NCI-H2171 (cell line): ENCODE measurements around the gene RAPGEF4.
A peak's percentile ranks its signal among the peaks of the same experiment; 100 is the strongest.

Experiments used
- DNase-seq: peaks from one replicate; lab custom pipeline; 2025; lab: John Stamatoyannopoulos, UW

RAPGEF4 gene

DNA sequence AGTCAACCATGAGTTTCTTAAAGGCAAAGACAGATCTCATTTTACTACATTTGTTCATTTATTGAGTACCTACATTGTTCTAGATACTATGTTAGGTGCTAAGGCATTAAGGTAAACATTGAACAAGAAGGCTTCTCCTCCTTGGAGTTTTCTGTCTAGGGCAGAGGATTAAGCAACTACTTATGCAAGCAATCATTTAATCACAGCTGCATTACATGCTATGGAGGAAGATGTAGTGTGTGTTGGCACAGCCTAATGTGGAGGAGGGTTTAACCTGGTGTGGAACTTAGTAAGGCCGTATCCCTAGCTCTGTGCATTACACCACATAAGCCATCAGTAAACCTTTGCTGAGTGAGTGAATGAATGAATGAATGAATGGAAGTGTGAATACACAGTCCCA, 233.5 kb downstream of the RAPGEF4 start:
- DNase-seq: no peak

DNA sequence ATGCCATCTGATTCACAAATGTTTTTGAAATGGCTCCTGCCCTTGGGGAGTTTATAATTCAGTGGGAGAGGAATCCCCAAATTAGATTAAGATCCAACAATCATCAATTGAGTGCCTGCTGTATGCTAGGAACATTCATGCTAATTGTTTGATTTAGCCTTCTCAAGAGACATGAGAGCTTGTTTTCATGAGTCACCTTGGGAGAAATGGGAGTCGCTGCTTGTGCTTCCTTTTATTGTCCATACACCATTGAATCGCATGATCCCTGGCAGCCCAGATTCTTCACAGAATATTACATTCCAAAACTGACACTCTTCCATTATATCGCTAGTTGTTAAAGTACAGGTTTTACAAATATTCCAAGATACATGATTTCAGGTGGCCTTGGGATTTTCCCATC, 234.0 kb downstream of the RAPGEF4 start:
- DNase-seq: no peak

DNA sequence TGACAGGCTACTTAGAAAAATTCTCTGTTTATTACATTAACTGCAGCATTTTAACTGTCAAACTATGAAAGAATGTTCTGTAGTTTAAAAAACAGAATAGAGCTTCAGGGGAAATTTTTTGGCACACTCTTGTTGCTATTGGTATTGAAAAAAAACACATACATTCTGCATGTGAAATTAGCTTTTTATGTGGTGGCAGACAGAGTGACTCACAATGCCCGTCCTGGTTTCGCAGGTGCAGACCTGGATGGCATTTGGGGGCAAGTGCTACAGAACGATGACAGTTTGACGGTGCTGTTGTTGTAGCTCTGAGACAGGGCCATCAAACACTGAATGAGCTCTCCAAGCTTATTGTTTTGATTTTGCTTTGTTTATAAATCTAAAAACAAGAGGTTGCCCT, 235.0 kb downstream of the RAPGEF4 start:
- DNase-seq: no peak

DNA sequence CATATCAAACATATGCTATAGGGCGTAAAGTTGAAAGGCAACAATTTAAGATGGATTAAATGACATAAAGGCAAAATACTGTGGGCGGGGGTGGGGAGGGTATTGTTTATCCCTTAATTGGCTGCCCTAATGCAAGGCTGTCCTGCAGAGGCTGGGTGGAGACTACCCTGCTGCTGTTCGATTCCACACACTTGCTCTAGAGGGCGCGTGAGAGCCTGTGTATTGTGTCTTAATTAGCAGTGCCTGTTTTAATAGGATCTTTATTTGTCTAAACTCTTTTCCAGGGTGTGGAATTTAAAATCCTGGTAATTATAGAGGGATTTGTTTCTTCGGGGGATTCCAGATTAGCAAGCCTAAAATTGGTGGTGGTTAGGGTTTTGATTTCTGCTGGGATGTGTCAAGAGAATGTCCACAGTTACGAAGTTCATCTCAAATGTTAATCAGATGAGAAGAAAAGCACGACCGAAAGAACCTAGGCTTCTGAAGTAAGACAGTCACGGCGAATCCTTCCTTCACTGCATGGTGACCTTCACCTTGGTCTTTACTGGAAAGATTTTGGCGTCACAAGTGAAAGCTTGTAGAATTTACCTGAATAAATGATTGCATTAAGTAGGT, 236.5 kb downstream of the RAPGEF4 start:
- DNase-seq: peak; percentile 32

DNA sequence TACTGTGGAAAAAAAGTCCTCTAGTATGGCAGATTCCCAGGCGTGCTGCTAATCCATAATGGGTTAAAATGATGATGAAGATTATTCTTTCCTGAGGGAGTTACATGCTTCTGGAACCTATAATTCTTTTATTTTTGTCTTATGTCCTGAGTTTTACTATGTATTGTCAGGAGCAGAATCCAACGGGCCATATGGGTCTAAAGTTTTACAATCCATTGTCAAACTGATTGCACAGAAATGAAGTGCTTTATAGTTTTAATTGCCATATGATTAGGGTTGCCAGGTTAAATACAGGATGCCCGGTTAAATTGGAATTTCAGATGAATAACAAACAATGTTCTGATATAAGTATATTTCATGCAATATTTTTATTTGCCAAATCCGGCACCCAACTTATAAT, 239.1 kb downstream of the RAPGEF4 start:
- no peak for DNase-seq

DNA sequence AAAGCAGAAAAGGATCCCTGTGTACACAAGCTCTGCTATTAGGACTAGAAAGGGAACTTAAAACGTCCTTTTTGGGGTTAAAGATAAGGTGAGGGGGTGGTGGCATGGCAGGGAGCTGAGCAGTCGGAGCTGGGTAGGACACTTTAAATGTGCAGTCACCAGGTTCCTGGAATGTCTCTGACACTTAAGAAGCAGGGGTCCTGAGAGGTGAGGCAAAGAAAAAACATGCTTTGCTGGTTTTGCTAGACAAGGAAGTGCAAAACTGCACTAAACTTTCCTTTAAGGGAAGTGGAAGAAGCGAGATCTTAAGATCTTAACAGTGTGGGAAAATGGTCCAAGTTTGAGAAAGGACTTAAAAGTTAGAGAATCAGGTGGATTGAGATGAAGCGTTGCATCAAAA, 240.5 kb downstream of the RAPGEF4 start:
- DNase-seq: no peak

DNA sequence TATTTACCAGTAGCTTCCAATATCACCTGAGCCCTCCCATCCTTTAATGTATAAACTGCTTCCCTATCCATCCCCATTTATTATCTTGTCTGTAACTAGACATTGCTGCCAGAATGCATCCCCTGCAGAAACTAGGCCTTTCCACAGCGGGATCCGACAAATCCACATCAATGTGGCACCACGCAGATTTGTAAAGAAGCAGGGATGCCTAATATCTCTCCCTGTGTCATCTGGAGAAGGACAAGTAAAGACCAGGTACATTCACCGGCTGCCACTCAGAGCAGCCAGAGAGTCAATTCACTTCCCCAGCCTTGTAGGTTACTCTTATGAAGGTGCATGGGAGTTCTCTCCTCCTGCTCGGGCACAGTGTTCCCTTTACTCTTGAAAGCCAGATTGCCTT, 241.2 kb downstream of the RAPGEF4 start:
- no peak for DNase-seq

DNA sequence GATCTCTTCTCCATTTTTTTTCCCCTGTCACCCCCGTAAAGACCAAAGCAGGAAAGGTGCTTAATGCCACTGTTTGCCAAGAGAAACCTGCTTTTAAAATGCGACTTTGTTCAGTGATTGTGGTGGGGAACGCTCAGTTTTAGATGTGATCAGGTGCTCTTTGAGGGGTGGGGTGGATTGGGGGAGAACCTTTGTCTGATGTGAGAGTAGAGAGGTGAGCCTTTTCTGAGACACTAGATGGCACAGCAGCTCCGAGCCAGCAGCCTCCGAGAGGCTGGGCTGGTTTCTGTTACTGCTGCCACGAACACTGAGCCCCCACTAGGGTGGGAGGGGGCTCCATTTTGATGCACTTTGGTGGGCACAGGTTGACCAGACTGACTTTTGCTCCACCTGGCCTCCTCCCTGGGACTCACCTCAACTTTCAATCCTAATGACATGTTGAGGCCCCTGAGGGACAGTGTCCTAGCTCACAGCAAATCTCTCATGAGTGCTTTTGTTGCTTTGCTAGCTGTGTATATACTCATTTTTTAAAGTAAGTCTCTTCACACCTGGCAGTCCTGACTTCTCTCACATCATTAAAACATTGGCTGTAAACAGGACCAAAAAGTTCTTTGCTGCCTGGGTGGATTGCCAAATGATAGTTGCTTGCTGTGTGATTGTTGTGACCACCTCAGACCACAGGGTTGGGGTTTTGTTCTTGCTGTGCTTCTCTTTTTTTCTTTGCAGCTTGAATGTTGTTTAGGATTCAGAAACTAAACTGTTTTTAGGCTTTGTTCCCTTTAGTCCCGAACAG, 241.8 kb downstream of the RAPGEF4 start:
- DNase-seq: no peak

DNA sequence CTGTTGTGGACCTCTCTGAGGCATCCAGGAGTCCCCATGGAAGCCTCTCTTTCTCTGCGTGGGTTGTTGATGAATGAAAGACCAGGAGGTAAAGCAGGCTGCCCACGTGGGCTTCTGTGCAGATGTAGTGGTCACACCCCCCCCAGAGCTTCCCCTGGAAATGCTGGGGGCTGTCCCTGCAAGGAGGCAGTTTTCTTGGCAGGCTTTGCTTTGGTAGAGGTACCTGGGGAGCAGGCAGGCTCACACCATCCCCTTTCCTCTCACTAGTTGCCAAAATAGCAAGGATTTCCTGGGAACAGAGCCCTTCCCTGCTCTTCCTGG, 242.4 kb downstream of the RAPGEF4 start:
- DNase-seq: no peak

DNA sequence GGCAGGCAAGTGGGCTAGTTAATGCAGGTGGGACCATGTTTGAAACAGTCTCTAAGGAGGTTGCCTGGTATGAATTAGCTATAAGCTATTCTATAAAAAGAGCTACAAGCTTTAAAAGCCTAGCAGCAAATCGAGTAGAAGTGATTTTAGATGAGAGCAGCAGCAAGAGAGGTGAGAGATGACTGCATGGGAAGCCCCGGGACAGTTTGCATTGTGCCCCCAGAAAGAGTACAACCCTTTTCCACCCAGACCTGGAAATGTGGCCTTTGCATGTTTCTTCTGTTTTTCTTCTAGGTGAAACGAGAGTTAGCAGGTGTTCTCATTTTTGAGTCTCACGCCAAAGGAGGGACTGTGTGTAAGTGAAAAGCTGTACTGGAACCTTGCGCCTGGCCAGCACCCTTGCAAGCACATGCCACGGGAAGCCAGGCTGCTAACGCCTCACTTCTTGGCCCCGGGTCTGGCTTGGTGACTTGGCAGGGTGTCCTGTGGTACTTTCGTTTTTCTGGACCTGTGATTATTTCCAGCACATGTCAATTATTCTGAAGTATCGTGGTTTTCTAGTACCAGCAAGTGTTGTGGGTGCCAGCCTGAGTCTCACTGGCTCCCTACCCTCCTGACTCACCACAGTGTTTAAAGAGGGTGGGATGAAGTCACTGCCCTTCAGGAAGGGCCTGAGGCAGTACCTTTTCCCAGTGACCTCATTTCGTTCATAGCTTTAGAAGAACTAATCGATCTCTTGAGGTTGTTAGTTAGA, 249.7 kb downstream of the RAPGEF4 start:
- DNase-seq: no peak

DNA sequence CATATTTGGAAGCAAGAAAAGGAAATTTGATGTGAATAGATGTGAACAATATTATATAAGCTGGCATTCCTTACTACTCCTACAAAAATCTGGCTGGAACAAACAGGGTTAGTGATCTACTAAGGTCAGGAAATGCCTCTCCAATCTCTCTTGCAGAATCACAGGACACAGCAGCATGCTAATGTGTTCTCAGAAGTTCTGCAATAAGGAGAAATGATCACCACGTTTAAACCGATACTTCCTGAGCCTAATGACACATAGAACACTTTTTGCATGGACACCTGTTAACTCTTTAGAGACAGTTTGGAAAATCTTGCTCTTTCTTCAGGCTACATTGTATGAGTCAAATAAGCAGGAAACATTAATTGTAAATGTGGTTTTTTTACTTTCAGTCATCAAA, 250.4 kb downstream of the RAPGEF4 start:
- no peak for DNase-seq

DNA sequence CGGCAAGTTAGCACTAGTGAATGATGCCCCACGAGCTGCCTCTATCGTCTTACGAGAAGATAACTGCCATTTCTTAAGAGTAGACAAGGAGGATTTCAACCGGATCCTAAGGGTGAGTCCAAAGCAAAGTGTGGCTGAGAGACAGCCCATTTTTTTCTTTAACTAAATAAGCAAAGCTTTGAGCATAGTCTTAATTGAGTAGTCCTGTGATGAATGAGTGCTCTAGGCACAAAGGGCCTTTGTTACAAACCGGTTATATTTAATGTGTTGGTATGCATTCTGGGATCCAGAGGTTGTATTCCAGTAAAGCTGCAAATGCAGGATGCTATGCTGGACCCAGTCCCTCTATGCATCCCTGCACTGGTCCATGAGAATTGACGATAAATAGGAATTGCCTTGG, 253.1 kb downstream of the RAPGEF4 start:
- no peak for DNase-seq

DNA sequence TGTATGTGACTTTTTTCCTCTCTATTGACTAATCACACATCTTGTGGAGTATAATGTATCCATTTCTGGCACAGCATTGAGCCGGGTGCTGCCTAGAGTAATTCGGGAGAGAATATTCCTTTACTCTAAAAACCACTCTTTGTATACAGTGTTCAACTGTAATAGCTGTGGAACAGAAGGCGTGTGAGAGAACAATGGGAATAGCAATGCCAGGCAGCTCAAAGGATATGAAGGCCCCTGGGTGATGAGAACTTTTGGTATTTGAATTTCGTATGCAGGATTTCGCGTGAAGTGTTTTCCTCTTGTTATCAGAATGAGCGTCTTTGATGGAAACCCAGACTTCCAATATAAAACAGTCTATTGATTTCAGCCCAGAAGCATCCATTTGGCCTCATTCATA, 255.4 kb downstream of the RAPGEF4 start:
- no peak for DNase-seq

DNA sequence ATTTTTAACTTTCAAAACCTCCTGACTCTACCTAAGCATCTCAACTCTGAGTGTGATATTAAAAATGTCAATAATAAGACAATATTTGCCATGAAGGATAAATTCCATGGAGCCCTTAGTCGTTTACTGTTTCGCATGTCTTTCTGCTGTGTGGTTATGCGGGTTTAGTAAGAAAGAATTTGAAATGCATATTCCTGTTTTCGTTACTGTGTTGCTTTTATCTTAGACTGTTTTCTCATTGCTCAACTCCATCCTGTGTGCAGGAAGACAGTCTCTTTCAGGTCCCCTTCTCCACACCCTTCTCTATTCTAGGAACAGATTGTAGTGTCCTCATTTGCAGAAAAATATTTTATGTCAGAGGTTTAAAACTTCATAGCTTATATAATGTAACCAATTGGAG, 257.5 kb downstream of the RAPGEF4 start:
- no peak for DNase-seq

DNA sequence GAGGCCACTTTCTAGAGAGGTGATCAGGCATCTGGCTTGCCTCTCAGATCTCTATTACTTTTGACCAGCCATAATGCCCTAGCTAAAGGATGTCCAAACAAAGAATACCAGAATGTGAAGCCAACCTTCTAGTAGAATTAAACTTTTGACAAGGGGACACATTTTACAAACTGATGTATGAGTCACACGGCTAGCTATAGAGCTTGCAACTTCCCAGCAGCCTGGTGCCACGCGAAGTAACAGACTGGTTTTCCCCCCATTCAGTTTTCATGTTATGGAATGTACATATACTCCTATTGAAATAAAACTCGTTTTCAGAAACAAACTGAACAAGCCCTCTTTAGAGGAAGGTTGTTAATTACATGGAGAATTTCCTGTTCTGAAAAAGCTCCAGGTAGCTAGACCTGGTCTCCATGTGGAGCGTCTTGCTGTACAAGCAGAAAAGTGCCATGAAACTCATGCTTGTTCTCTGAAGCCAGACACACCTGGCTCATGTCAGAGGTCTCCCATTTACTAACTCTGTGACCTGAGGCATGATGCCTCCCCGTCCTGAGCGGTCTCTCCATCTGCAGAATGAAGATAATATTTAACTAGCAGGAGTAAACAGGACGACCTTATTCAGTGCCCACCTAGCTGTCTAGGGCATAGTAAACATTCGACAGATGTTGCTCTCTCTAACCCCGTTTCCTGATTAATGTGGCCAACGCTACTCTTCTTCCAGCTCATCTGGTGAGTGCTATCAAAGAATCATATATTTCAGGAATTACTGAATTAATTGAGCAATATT, 258.5 kb downstream of the RAPGEF4 start:
- DNase-seq: no peak

DNA sequence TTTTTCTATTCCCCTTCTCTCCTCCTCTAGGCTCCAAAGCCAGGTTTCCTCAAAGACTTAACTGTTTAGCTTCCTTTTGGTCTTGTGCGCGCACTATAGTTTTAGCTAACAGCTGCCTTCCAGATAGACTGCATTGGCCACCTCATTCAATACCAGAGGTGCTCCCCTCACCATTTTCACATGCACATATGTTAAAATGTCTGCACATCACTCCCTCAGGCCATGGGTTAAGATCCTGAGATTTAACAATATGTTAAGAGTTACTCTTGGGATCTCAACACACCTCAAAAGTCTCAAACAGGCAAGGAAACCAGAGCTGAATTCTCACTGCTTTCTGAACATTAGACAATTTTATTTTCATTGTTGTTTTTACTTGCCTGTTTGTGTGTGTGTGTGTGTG, 259.2 kb downstream of the RAPGEF4 start:
- no peak for DNase-seq

DNA sequence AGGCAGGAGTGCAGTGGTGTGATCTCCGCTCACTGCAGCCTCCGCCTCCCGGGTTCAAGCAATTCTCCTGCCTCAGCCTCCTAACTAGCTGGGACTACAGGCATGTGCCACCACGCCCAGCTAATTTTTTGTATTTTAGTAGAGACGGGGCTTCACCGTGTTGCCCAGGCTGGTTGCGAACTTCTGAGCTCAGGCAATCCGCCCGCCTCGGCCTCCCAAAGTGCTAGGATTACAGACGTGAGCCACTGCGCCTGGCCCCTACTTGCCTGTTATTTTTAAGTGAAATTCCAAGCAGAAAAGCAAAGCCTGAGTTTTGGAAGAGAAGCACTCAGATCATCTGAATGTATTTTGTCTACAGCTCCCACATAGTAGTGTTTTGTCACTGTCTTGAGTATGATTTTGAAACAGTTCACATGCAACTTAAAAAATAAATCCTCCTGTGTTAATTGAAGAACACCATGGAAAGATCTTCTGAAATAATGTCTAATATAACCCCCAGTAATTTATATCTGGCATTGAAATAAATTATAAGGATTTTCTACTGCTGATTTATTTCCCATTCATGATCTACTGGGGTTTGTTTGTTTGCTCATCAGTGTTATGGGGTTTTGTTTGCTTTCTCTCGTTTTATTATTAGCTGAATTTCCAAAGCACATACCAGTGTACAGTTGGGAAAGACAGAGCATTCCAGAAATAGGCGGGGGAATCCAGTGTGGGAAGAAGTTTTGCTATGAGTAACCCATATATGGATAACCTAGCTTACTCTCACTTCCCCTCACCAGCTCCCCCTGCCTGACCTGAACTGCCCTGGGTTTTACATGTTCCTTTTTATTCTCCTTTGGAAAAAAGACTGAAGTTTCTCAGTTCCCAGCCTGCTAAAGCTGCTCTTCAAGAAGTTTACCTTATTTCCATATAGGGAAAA, 259.9 kb downstream of the RAPGEF4 start:
- no peak for DNase-seq

DNA sequence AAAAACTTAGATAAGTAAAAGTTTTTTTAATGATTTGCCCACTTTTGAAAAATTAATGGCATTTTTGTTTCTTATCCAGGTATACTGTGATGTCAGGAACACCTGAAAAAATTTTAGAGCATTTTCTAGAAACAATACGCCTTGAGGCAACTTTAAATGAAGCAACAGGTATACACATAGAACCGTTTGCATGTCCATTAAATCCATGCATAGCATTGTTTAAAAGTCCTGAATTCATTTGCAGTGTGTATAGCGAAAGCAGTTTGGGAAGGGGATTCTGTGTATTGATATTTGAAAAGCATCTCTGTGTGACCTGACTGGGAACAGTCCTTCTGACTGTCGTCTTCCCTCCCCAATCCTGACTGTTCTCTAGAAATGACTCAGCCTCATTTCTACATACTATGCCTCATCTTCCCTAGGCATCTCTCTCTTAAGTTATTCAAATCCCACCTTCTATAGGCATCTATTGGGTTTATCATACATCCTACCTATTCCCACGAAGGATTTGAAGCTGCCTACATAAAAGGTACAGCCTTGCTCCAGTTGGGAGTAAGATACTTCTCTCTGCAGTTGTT, 260.8 kb downstream of the RAPGEF4 start:
- no peak for DNase-seq

DNA sequence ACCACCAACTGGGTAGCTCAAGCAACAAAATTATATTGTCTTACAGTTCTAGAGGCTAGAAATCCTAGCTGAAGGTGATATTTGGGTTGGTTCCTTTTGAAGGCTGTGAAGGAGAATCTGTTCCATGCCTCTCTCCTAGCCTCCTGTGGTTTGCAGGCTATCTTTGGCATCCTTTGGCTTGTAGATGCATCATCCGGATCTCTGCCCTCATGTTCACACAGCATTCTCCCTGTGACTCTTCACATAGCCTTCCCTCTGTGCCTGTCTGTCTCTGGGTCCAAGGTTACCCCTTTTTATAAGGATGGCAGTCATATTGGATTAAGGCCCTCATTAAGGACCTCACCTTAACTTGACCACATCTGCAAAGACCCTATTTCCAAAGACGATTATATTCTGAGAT, 261.4 kb downstream of the RAPGEF4 start:
- DNase-seq: no peak

DNA sequence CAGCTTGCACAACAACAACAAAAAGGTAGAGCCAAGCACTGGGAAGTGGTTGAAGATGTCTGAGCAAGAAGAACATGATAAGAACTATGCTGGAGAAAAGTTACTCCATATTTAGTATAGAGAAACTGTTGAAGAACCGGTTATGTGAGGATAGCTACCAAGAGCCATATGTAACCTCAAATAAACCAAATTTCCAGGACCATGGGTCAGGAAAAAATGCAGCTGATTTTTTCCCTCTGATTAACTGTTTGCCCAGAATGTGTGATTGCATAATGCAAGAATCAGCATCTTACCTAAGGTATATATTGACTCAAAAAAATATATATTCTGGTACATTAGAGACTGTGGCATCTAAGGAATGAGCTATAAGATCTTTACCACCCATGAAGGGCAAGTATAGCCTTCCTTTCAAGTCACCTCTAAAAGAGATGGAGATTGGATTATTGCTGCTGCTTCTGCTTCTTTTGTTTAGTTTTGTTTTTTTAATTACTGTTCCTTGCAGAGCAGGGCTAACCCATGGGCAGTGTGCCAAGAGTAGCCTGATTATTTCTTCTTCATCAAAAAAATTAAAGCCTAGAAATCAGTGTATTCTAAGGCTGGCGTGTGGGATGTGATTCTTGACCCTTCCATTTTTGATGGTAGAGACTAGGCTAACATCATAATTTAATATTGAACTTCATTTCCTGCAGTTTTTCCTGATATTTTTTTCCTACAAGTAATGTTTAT, 263.1 kb downstream of the RAPGEF4 start:
- DNase-seq: no peak
